HG03457 (cell line): Measurements from ENCODE around the gene MYH10.
"Not testable (repeated sequence)": the region's sequence is repeated elsewhere in the genome, so short reads cannot be mapped to it uniquely, and the experiment has no call there.

Source experiments
- ATAC-seq: cut with Tn5 transposase; IDR thresholded peaks from one replicate; pipeline ENCODE4 v1.9.1; 2021; ENCODE audit warnings: moderate number of reproducible peaks; ENCODE audit not compliant: unreplicated experiment

Gene MYH10

GRCh38 chr17:8558144-8558543 lies 72.4 kb downstream of the MYH10 start:
- no peak for ATAC-seq

GRCh38 chr17:8557176-8557806 lies 73.2 kb downstream of the MYH10 start:
- no peak for ATAC-seq

DNA sequence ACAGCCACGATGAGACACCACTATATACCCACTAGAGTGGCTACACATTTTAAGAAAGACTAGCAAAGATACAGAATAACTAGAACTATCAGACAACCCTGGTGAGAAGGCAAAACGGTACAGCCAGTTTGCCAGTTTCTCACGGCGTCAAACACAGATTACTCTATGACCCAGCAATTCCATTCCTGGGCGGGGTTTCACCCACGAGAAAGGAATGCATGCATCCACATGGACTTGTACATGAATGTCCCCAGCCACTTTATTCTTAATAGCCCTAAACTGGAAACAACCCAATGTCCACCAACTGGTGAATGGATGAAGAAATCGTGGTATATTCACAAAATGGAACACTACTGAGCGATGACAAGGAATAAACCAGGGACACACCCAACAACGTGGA lies 74.5 kb downstream of the MYH10 start:
- ATAC-seq = no peak

GRCh38 chr17:8555062-8555461 lies 75.5 kb downstream of the MYH10 start:
- no peak for ATAC-seq

- ATAC-seq = no peak
Measured at GRCh38 chr17:8552577-8553320, 77.8 kb downstream of the MYH10 start.

DNA sequence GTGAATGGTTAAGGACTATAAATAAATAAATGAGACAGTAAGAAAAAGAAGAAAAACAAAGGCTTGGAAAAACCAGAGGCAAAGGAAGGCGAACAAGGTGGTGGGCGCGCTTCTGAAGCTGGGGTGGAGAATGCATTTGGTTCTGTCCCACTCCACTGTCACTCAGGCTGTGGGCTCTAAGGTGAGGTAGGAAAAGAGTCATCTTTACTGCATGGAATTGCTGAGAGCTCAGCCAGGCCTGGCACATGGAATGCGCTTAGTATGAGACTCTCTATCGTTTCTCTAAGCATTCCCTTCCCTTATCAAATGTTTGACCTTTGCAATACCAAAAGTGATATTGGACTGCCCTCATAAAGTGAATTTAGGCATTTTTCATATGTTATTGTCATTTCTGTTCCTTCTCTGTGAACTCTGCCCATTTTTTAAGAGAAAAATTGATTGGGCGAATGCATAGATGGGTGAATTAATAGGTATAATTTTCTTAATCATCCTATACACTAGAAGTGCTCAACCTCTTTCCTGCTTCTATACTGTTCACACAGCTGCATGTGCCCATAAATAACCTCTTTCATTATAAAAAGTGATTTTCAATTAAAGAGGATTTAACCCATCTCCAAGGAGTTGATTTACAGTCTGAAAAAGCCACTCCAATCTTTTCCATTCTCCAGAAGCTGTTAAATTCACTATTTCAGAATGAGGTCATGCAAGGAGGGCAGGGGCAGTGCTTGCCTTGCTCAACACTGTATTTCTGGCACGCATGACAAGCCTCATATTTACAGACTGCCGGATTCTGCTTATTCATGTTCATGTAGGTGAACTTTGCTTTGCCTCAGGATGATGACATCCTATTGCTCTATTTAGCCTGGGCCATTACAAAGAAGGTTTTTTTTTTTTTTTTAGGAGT lies 87.7 kb downstream of the MYH10 start:
- no peak for ATAC-seq

GRCh38 chr17:8539976-8540375 lies 90.5 kb downstream of the MYH10 start:
- ATAC-seq = not testable (repeated sequence)

- ATAC-seq = no peak
Measured at GRCh38 chr17:8537734-8538133, 92.8 kb downstream of the MYH10 start.

GRCh38 chr17:8534498-8535188 lies 95.9 kb downstream of the MYH10 start:
- ATAC-seq = no peak

DNA sequence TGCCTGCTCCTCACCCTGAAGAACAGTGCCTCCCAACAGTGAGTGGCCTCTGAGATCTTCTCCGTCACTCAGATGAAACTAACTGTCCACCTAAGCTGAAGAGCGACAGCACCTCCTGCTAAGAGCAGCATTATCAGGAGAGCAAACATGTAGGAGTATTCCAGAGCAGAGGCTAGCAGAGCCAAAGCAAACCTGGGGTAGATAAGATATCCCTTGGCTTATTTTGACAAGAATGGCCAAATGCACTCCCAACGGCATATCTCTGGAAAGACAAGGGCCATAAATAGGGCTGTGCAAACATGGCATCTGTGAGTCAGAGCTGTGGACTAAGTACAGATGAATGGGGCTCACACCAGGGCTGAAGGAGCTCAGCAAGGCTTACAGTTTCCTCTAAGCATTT lies 98.5 kb downstream of the MYH10 start:
- no peak for ATAC-seq

GRCh38 chr17:8522577-8522976 lies 107.9 kb downstream of the MYH10 start:
- ATAC-seq = no peak

- no peak for ATAC-seq
Measured at GRCh38 chr17:8520981-8521380, 109.5 kb downstream of the MYH10 start.

GRCh38 chr17:8518850-8519249 lies 111.7 kb downstream of the MYH10 start:
- no peak for ATAC-seq

- no peak for ATAC-seq
Measured at GRCh38 chr17:8518326-8518725, 112.2 kb downstream of the MYH10 start.

DNA sequence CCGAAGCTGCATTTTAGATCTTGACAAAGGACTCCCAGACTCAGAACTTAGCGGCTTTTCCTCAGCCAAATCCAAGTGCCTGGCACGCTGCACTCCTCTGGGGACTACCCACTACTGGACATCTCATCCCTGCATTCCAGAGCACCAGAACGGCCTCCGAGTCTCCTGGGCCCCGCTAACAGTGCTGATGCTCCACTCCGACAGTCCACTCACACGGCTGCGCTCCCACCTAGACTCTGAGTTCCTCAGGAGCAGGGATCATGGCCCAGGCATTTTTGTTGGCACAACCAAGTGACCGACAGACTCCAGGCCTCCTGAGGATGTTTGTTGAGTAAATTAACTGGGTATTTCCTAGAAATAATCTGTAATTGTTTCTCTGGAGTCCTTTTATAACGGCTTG lies 115.7 kb downstream of the MYH10 start:
- no peak for ATAC-seq

- no peak for ATAC-seq
Measured at GRCh38 chr17:8506145-8506544, 124.4 kb downstream of the MYH10 start.

DNA sequence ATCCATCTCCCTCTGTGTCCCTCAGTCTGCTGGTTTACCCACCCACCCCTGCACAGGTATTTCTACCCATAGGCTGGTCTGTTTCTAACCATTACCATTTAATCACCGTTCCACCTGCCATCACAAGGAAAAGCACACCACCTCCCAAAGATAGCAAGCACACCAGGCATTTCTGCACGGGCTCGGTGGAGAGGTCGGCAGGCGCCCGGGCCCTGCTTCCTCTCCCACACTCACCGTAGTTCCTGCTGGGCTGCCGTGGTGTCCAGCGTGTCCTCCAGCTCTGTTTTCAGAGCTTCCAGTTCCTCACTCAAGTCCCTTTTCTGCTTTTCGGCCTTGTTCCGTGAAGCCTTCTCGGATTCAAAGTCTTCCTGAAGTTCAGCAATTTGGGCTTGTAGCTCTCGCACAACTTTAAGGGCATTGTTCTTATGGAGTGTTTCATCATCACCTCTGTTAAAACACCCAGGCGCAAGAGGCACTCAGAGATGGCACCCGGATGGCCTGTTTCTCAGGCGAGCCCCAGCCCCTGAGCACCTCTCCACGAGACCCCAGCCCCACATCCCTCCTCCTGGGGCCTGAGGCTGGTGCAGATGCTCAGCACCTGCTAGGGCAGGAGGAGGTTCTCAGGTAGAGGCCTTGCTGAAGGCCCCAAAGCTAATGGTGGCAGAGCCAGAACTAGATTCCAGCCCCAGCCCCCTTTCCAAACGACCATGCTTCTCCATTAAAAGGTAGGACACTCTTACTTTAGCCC lies 125.9 kb downstream of the MYH10 start:
- no peak for ATAC-seq

- no peak for ATAC-seq
Measured at GRCh38 chr17:8503807-8504206, 126.7 kb downstream of the MYH10 start.

DNA sequence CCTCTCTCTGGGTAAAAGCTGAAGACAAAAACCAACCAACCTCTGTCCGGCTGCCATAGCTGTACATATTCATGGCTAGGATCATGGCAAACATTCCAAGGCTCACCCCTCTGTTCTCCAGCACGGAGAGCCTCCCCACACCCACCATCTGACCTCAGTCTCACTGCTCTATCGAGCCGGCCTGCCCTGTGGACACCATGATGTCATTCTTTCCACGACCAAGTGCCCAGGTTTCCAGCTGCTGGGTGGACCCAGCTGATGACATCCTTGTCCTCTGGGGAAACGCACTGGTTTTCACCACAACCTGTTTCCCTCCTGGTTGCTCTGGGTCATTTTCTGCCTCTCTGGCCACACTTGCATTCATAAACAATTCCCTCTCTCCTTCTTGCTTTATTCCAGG lies 127.2 kb downstream of the MYH10 start:
- ATAC-seq = no peak

GRCh38 chr17:8502126-8502525 lies 128.4 kb downstream of the MYH10 start:
- no peak for ATAC-seq
